Measurements from ENCODE around the gene PGRMC2.

The PGRMC2 gene

GRCh38 chr4:128311659-128312403, 24.2 kb upstream of the PGRMC2 start:
- no peak overlapping the region for H3K14ac ChIP-seq (ENCODE audit: low read length in 2 of 2)
- H2BK12ac ChIP-seq (ENCODE audit: low read length in 2 of 2): no peak overlapping the region
- H3K4me1 ChIP-seq (ENCODE audit: control insufficient read depth, insufficient read depth, low read depth, low read length): peaks cover 4% of the 10 kb centered on the region
- no peaks in the 10 kb centered on the region for H3K27me3 ChIP-seq (ENCODE audit: control insufficient read depth in 1 of 2, insufficient read depth in 1 of 2, low read length in 2 of 2)
- H3K4me2 ChIP-seq (ENCODE audit: low read length, poor library complexity, severe bottlenecking): no peak overlapping the region
- no peak overlapping the region for H2BK5ac ChIP-seq (ENCODE audit: low read depth, low read length, poor library complexity, severe bottlenecking)
- H3K9ac ChIP-seq (ENCODE audit: low read length): no peak overlapping the region
- H4K91ac ChIP-seq (ENCODE audit: low read length): no peak overlapping the region
- no peak overlapping the region for H3K4me3 ChIP-seq (ENCODE audit: insufficient read depth in 1 of 2, low read depth in 1 of 2, low read length in 2 of 2)
- no peak overlapping the region for H2BK15ac ChIP-seq (ENCODE audit: low read depth, poor library complexity, severe bottlenecking)
- DNase-seq: no peak
- no peaks in the 10 kb centered on the region for H3K9me3 ChIP-seq (ENCODE audit: control insufficient read depth, low read length)
- no peak overlapping the region for H4K8ac ChIP-seq (ENCODE audit: low read length)
- peaks cover 0 to 3% of the 10 kb centered on the region in 2 experiments for H3K36me3 ChIP-seq (ENCODE audit: control insufficient read depth in 1 of 2, insufficient read depth in 2 of 2, low read depth in 1 of 2, low read length in 2 of 2)
- no peak overlapping the region for H3K18ac ChIP-seq (ENCODE audit: low read depth in 1 of 2, low read length in 2 of 2)
- no peak overlapping the region for H3K27ac ChIP-seq (ENCODE audit: low read length, poor library complexity, severe bottlenecking)
- H2AFZ ChIP-seq (ENCODE audit: low read depth, low read length): no peak overlapping the region
- no peak overlapping the region for H3K4ac ChIP-seq (ENCODE audit: low read depth in 1 of 2, low read length in 2 of 2)
- no peak overlapping the region for H2BK120ac ChIP-seq (ENCODE audit: low read depth, low read length)
- H3K79me1 ChIP-seq (replicated peaks; ENCODE audit: low read length, poor library complexity, severe bottlenecking): no peaks in the 10 kb centered on the region
- WGBS: 74% methylated on average over 1 of the region's 2 CpGs
- H2AK5ac ChIP-seq (ENCODE audit: low read length, severe bottlenecking): peak overlapping the region; percentile 67
- no peak overlapping the region for H3K23ac ChIP-seq (ENCODE audit: low read length in 2 of 2)

- Histone ChIP-seq H3K4me1 (ENCODE audit: control insufficient read depth, insufficient read depth, low read depth, low read length) (peaks cover 4% of the 10 kb centered on the region), H3K4me3 (ENCODE audit: insufficient read depth in 1 of 2, low read depth in 1 of 2, low read length in 2 of 2) (no peak overlapping the region), H2BK5ac (ENCODE audit: low read depth, low read length, poor library complexity, severe bottlenecking) (no peak overlapping the region), H2AFZ (ENCODE audit: low read depth, low read length) (no peak overlapping the region), H2BK15ac (ENCODE audit: low read depth, poor library complexity, severe bottlenecking) (no peak overlapping the region), H3K4ac (ENCODE audit: low read depth in 1 of 2, low read length in 2 of 2) (no peak overlapping the region), H3K79me1 (replicated peaks; ENCODE audit: low read length, poor library complexity, severe bottlenecking) (peaks cover under 1% of the 10 kb centered on the region), H3K27me3 (ENCODE audit: control insufficient read depth in 1 of 2, insufficient read depth in 1 of 2, low read length in 2 of 2) (no peaks in the 10 kb centered on the region), H2BK12ac (ENCODE audit: low read length in 2 of 2) (peak overlapping the region in 1 of 2 experiments; percentile 21), H4K8ac (ENCODE audit: low read length) (no peak overlapping the region), H3K27ac (ENCODE audit: low read length, poor library complexity, severe bottlenecking) (no peak overlapping the region), H3K9me3 (ENCODE audit: control insufficient read depth, low read length) (no peaks in the 10 kb centered on the region), H2AK5ac (ENCODE audit: low read length, severe bottlenecking) (no peak overlapping the region), H3K23ac (ENCODE audit: low read length in 2 of 2) (no peak overlapping the region), H3K36me3 (ENCODE audit: control insufficient read depth in 1 of 2, insufficient read depth in 2 of 2, low read depth in 1 of 2, low read length in 2 of 2) (peaks cover 1 to 3% of the 10 kb centered on the region in 2 experiments), H4K91ac (ENCODE audit: low read length) (no peak overlapping the region), H2BK120ac (ENCODE audit: low read depth, low read length) (no peak overlapping the region), H3K14ac (ENCODE audit: low read length in 2 of 2) (no peak overlapping the region), H3K9ac (ENCODE audit: low read length) (no peak overlapping the region), H3K4me2 (ENCODE audit: low read length, poor library complexity, severe bottlenecking) (no peak overlapping the region), H3K18ac (ENCODE audit: low read depth in 1 of 2, low read length in 2 of 2) (peak overlapping the region in 1 of 2 experiments; percentile 31)
- WGBS: 64% methylated on average over 6 of the region's 6 CpGs
- DNase-seq: peak; percentile 22
These were observed 22.7 kb upstream of the PGRMC2 start for GRCh38 chr4:128310266-128310697.

GRCh38 chr4:128309585-128309984, 22.0 kb upstream of the PGRMC2 start:
- no peak overlapping the region for H4K91ac ChIP-seq (ENCODE audit: low read length)
- no peak overlapping the region for H3K14ac ChIP-seq (ENCODE audit: low read length in 2 of 2)
- no peak overlapping the region for H4K8ac ChIP-seq (ENCODE audit: low read length)
- no peak overlapping the region for H3K9ac ChIP-seq (ENCODE audit: low read length)
- H2BK120ac ChIP-seq (ENCODE audit: low read depth, low read length): no peak overlapping the region
- H3K4me2 ChIP-seq (ENCODE audit: low read length, poor library complexity, severe bottlenecking): no peak overlapping the region
- H3K4me1 ChIP-seq (ENCODE audit: control insufficient read depth, insufficient read depth, low read depth, low read length): peaks cover 4% of the 10 kb centered on the region
- H3K79me1 ChIP-seq (replicated peaks; ENCODE audit: low read length, poor library complexity, severe bottlenecking): peaks cover 2% of the 10 kb centered on the region
- H3K23ac ChIP-seq (ENCODE audit: low read length in 2 of 2): no peak overlapping the region
- H3K27me3 ChIP-seq (ENCODE audit: control insufficient read depth in 1 of 2, insufficient read depth in 1 of 2, low read length in 2 of 2): no peaks in the 10 kb centered on the region
- H3K36me3 ChIP-seq (ENCODE audit: control insufficient read depth in 1 of 2, insufficient read depth in 2 of 2, low read depth in 1 of 2, low read length in 2 of 2): peaks cover 3 to 7% of the 10 kb centered on the region in 2 experiments
- no peak overlapping the region for H3K4me3 ChIP-seq (ENCODE audit: insufficient read depth in 1 of 2, low read depth in 1 of 2, low read length in 2 of 2)
- H3K27ac ChIP-seq (ENCODE audit: low read length, poor library complexity, severe bottlenecking): no peak overlapping the region
- peak overlapping the region; percentile 91 for H2AK5ac ChIP-seq (ENCODE audit: low read length, severe bottlenecking)
- no peak overlapping the region for H2BK15ac ChIP-seq (ENCODE audit: low read depth, poor library complexity, severe bottlenecking)
- H3K9me3 ChIP-seq (ENCODE audit: control insufficient read depth, low read length): no peaks in the 10 kb centered on the region
- H3K4ac ChIP-seq (ENCODE audit: low read depth in 1 of 2, low read length in 2 of 2): peak overlapping the region in 1 of 2 experiments; percentile 64
- no peak for DNase-seq
- H3K18ac ChIP-seq (ENCODE audit: low read depth in 1 of 2, low read length in 2 of 2): no peak overlapping the region
- peak overlapping the region in 1 of 2 experiments; percentile 63 for H2BK12ac ChIP-seq (ENCODE audit: low read length in 2 of 2)
- no peak overlapping the region for H2AFZ ChIP-seq (ENCODE audit: low read depth, low read length)
- H2BK5ac ChIP-seq (ENCODE audit: low read depth, low read length, poor library complexity, severe bottlenecking): no peak overlapping the region

- Histone ChIP-seq H2BK120ac (ENCODE audit: low read depth, low read length) (no peak overlapping the region), H2BK5ac (ENCODE audit: low read depth, low read length, poor library complexity, severe bottlenecking) (no peak overlapping the region), H2AFZ (ENCODE audit: low read depth, low read length) (no peak overlapping the region), H2BK12ac (ENCODE audit: low read length in 2 of 2) (no peak overlapping the region), H3K79me1 (replicated peaks; ENCODE audit: low read length, poor library complexity, severe bottlenecking) (peaks cover 2% of the 10 kb centered on the region), H3K4me2 (ENCODE audit: low read length, poor library complexity, severe bottlenecking) (no peak overlapping the region), H3K27ac (ENCODE audit: low read length, poor library complexity, severe bottlenecking) (no peak overlapping the region), H3K18ac (ENCODE audit: low read depth in 1 of 2, low read length in 2 of 2) (peak overlapping the region in 1 of 2 experiments; percentile 64), H3K27me3 (ENCODE audit: control insufficient read depth in 1 of 2, insufficient read depth in 1 of 2, low read length in 2 of 2) (no peaks in the 10 kb centered on the region), H3K4ac (ENCODE audit: low read depth in 1 of 2, low read length in 2 of 2) (no peak overlapping the region), H3K14ac (ENCODE audit: low read length in 2 of 2) (no peak overlapping the region), H3K4me1 (ENCODE audit: control insufficient read depth, insufficient read depth, low read depth, low read length) (peaks cover 4% of the 10 kb centered on the region), H2BK15ac (ENCODE audit: low read depth, poor library complexity, severe bottlenecking) (no peak overlapping the region), H4K91ac (ENCODE audit: low read length) (no peak overlapping the region), H3K36me3 (ENCODE audit: control insufficient read depth in 1 of 2, insufficient read depth in 2 of 2, low read depth in 1 of 2, low read length in 2 of 2) (peaks cover 0 to 7% of the 10 kb centered on the region in 2 experiments), H3K23ac (ENCODE audit: low read length in 2 of 2) (no peak overlapping the region), H3K4me3 (ENCODE audit: insufficient read depth in 1 of 2, low read depth in 1 of 2, low read length in 2 of 2) (no peak overlapping the region), H3K9ac (ENCODE audit: low read length) (no peak overlapping the region), H3K9me3 (ENCODE audit: control insufficient read depth, low read length) (no peaks in the 10 kb centered on the region), H2AK5ac (ENCODE audit: low read length, severe bottlenecking) (peak overlapping the region; percentile 49), H4K8ac (ENCODE audit: low read length) (no peak overlapping the region)
- 80% methylated on average over 1 of the region's 2 CpGs for WGBS
- peak; percentile 71 for DNase-seq
These were observed 21.4 kb upstream of the PGRMC2 start for GRCh38 chr4:128308986-128309385.
